ENCODE results near the gene ARPC3.
"Not testable (repeated sequence)": the region's sequence is repeated elsewhere in the genome, so short reads cannot be mapped to it uniquely, and the experiment has no call there.

ARPC3 gene

GRCh38 chr12:110449799-110450497 lies at the start of gene ARPC3:
Gene ARPC3, minus strand, starts transcription at chr12:110450337. Its CDS starts 77 bp downstream, at chr12:110450260.
- peak; percentile 97 for DNase-seq

- no peak for DNase-seq
These were observed 49.0 kb upstream of the ARPC3 start for GRCh38 chr12:110498984-110499706.

GRCh38 chr12:110475426-110475825 lies 25.3 kb upstream of the ARPC3 start:
- no peak for DNase-seq

- DNase-seq: peak; percentile 94
These were observed 18.3 kb upstream of the ARPC3 start, which contains the start of the genes FAM216A and GPN3 for GRCh38 chr12:110468214-110469048. Gene FAM216A, plus strand, starts transcription at chr12:110468845. Its CDS starts 31 bp downstream, at chr12:110468876. Gene GPN3, minus strand, starts transcription at chr12:110468257. Its CDS starts 54 bp downstream, at chr12:110468203.

GRCh38 chr12:110467847-110468213 lies 17.7 kb upstream of the ARPC3 start:
- no peak for DNase-seq

GRCh38 chr12:110466791-110467190 lies 16.7 kb upstream of the ARPC3 start:
- DNase-seq: no peak

- DNase-seq: not testable (repeated sequence)
These were observed 15.6 kb upstream of the ARPC3 start for GRCh38 chr12:110465765-110466164.

- no peak for DNase-seq
These were observed 14.9 kb upstream of the ARPC3 start for GRCh38 chr12:110465024-110465423.

GRCh38 chr12:110461189-110461588 lies 11.1 kb upstream of the ARPC3 start:
- not testable (repeated sequence) for DNase-seq

GRCh38 chr12:110458756-110459155 lies 8.6 kb upstream of the ARPC3 start:
- DNase-seq: no peak

GRCh38 chr12:110453569-110454296 lies 3.6 kb upstream of the ARPC3 start:
- no peak for DNase-seq

- no peak for DNase-seq
These were observed 1.1 kb upstream of the ARPC3 start for GRCh38 chr12:110451263-110451662.

GRCh38 chr12:110444455-110444854 lies 5.7 kb downstream of the ARPC3 start:
- no peak for DNase-seq

- DNase-seq: no peak
These were observed 13.9 kb downstream of the ARPC3 start for GRCh38 chr12:110436231-110436630.

GRCh38 chr12:110431957-110432587 lies 18.1 kb downstream of the ARPC3 start:
- peak; percentile 21 for DNase-seq

- not testable (repeated sequence) for DNase-seq
These were observed 20.5 kb downstream of the ARPC3 start for GRCh38 chr12:110429676-110430075.

GRCh38 chr12:110426406-110426805 lies 23.7 kb downstream of the ARPC3 start:
- DNase-seq: no peak

GRCh38 chr12:110424237-110424636 lies 25.9 kb downstream of the ARPC3 start:
- DNase-seq: no peak

GRCh38 chr12:110421701-110422100 lies 28.4 kb downstream of the ARPC3 start:
- no peak for DNase-seq

GRCh38 chr12:110421159-110421661 lies 28.9 kb downstream of the ARPC3 start:
- no peak for DNase-seq

- not testable (repeated sequence) for DNase-seq
These were observed 29.5 kb downstream of the ARPC3 start for GRCh38 chr12:110420644-110421043.

- not testable (repeated sequence) for DNase-seq
These were observed 33.0 kb downstream of the ARPC3 start for GRCh38 chr12:110417113-110417512.
